GF-D8 (cell line): ENCODE results near the gene TCN2.
"Not testable (repeated sequence)": the region's sequence is repeated elsewhere in the genome, so short reads cannot be mapped to it uniquely, and the experiment has no call there.

Experiments used
- DNase-seq: peaks from one replicate; lab custom pipeline; 2025; lab: John Stamatoyannopoulos, UW

The TCN2 gene

DNA sequence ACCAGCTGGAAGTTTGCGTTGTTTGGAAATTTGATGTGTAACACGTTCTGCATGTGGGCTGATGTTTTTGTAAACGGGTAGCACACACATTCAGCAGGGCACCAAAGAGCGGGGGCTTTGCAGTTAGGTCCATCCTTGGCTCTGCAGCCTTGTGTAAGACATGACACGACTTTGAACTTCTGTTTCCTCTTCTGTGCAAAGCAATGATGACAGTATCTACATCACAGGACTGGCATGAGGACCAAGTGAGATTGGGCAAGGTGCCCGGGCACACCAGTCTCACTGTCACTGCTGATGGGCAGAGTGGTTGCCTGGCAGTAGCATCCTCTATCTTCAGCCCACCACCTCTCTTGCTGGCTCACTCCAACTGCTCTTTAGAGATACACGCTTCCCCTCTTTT lies 3.3 kb downstream of the TCN2 start:
- DNase-seq: peak; percentile 22

DNA sequence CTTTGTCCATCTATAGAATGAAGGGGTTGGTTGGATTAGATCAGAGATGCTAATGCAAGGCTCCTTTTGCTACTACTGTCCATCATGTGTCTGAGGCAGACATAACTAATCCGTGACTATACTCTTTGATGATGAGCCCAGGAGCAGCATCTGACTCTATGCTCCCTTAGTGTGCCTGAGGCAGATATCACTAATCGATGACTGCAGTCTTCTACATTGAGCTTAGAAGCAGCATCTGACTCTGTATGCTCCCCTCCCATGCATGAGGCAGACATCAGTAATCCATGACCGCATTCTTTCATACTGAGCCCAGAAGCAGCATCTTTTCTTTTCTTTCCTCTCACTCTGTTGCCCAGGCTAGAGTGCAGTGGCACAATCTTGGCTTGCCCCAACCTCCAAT lies 4.2 kb downstream of the TCN2 start:
- DNase-seq: no peak

DNA sequence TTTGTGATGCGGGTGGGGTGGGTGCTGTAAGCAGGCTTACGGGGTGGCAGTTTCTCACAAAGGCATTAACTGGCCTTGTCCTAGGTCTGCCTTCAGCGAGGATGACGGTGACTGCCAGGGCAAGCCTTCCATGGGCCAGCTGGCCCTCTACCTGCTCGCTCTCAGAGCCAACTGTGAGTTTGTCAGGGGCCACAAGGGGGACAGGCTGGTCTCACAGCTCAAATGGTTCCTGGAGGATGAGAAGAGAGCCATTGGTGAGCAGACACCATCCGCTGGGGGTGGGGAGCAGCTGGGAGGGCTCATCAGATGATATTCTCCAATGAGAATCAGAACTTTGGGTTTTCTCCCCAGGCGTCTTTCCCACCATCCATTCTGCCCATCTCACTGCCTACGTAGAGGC lies 5.8 kb downstream of the TCN2 start:
- no peak for DNase-seq

DNA sequence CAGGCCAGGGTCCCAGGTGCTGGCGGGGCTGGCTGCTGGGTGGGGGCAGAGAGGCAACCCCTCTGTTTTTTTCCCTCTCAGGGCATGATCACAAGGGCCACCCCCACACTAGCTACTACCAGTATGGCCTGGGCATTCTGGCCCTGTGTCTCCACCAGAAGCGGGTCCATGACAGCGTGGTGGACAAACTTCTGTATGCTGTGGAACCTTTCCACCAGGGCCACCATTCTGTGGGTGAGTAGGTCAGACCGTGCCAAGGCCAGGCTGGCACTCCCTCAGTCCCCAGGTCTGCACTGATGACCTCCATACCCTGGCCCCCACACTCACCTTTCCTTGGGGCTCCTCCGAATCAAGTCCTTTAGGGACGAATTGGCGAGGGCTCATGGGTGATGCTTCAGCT lies 7.3 kb downstream of the TCN2 start:
- no peak for DNase-seq

DNA sequence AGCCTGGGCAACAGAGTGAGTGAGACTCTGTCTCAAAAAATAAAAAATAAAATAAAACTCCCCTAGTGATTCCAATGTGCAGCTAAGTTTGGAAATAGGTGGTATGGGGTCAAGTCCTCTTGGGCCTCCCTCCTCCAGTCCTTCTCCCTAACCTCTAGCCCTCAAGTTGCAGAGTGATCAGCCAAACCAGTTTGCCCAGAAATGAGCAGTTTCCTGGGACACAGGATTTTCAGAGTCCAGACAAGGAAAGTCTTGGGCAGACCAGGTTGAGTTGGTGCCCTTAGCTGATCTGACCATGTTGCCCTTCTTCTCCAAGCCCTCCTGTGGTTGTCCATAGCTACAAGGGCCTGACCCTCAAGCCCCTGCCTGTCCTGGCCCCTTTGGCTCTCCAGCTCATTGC lies 7.9 kb downstream of the TCN2 start:
- DNase-seq: no peak

DNA sequence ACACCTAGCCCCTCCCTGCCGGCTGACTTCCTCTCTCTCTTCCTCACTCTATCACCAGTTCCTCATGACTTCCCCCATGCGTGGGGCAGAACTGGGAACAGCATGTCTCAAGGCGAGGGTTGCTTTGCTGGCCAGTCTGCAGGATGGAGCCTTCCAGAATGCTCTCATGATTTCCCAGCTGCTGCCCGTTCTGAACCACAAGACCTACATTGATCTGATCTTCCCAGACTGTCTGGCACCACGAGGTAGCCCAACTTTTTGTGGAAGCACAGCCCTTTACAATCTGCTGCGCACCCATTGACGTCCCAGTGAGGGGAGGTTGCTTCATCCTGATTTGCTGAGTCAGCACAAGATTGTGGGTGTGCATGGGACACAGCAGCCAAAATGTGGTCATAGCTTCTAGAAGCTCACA lies 8.6 kb downstream of the TCN2 start:
- no peak for DNase-seq

DNA sequence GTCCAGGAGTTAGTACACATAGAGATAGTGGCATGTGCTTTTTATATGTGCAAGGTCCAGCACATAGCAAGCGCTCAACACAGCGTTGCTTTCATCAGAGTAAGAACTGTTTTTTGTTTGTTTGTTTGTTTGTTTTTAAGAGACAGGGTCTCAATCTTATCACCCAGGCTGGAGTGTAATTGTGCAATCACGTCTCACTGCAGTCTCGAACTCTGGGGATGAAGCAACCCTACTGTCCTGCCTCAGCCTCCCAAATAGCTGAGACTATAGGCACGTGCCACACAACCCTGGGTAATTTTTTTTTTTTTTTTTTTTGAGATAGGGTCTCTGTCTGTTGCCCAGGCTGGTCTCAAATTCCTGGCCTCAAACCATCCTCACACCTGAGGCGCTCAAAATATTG lies 10.8 kb downstream of the TCN2 start:
- no peak for DNase-seq

DNA sequence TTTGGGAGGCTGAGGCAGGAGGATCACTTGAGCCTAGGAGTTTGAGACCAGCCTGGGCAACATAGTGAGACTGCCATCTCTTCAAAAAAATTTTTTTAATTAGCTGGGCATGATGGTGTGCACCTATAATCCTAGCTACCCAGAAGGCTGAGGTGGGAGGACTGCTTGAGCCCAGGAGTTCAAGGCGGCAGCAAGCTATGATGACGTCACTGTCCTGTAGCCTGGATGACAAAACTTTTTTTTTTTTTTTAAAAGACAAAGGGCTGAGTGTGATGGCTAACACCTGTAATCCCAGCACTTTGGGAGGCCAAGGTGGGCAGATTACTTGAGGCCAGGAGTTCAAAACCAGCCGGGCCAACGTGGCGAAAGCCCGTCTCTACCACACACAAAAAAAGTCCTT lies 12.9 kb downstream of the TCN2 start:
- DNase-seq: not testable (repeated sequence)

DNA sequence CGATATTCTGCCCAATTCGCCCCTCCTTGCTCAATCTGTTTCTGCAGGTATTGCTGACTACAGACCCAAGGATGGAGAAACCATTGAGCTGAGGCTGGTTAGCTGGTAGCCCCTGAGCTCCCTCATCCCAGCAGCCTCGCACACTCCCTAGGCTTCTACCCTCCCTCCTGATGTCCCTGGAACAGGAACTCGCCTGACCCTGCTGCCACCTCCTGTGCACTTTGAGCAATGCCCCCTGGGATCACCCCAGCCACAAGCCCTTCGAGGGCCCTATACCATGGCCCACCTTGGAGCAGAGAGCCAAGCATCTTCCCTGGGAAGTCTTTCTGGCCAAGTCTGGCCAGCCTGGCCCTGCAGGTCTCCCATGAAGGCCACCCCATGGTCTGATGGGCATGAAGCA lies 19.4 kb downstream of the TCN2 start:
- DNase-seq: no peak

DNA sequence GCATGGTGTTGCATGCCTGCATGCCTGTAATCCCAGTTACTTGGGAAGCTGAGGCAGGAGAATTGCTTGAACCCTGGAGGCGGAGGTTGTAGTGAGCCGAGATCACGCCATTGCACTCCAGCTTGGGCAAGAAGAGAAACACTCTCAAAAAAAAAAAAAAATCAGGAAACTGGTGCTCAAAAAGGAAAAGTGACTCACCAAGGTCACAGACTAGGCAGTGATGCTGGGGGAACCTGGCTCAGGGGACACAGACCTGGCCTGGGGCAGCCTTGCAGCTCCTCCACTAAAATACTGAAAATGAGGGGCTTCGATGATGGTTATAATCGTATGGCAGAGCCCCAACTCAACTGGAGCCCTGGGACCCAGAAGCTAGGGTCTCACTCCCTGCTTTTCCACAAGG lies 20.5 kb downstream of the TCN2 start:
- DNase-seq: no peak

DNA sequence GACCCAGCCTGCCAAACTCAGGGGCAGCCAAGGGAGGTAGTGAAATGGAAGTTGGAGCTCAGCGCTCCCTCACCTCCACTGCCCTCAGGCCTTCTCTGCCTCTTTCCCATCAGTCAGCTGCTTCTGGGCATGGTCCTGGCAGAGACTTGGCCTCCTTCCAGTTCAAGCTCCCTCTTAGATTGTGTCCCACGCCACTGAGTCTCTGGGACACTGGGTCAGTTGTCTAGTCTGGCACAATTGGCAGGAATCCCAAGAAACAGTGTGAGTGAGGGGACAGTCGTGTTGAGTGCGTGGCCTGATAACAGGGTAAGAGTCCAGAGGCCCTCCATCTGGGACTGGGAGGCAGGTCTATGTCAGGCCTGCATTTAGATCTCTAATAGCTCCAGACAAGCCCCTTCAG lies 21.5 kb downstream of the TCN2 start:
- DNase-seq: no peak

DNA sequence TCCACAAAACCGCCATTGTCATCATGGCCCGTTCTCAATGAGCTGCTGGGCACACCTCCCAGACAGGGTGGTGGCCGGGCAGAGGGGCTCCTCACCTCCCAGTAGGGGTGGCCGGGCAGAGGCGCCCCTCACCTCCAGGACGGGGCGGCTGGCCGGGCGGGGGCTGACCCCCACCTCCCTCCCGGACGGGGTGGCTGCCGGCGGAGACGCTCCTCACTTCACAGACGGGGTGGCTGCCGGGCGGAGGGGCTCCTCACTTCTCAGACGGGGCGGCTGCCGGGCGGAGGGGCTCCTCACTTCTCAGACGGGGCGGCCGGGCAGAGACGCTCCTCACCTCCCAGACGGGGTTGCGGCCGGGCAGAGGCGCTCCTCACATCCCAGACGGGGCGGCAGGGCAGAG lies 24.5 kb downstream of the TCN2 start:
- DNase-seq: not testable (repeated sequence)

DNA sequence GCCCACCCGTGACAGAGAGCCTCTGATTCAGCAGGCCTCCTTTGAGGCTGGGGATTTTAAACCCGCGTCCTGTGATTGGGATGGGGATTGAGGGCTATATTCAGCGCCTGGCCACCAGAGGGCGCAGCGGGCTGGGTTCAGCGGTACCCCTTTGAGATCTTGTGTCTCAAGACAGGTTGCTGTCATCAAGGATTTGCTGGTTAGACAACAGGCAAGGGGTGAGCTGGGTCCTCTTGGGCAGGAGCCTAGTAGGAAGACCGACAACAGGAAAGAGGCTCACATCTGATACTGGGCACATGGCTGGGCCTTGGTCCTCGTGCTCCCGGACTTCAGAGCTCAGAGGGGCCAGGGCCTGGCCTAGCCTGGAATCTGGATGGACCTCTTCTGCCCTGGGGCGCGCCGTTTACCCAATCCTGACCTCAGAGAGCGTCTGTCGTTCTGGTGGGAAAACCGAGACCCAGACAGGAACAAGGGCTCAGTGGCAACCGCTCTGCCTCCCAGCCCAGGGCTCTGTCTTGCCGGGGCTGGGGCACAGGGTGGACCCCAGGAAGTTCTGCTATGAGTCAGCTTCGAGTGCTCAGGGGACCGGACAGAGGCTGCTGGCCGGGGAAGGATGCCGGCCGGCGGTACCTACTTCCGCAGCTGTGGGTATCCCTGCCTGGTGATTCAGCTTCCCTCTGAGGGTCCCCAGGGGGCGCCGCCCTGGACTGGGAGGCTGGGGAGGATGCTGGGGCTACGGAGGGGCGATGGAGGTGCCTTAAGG lies 27.7 kb downstream of the TCN2 start:
- peak; percentile 34 for DNase-seq

DNA sequence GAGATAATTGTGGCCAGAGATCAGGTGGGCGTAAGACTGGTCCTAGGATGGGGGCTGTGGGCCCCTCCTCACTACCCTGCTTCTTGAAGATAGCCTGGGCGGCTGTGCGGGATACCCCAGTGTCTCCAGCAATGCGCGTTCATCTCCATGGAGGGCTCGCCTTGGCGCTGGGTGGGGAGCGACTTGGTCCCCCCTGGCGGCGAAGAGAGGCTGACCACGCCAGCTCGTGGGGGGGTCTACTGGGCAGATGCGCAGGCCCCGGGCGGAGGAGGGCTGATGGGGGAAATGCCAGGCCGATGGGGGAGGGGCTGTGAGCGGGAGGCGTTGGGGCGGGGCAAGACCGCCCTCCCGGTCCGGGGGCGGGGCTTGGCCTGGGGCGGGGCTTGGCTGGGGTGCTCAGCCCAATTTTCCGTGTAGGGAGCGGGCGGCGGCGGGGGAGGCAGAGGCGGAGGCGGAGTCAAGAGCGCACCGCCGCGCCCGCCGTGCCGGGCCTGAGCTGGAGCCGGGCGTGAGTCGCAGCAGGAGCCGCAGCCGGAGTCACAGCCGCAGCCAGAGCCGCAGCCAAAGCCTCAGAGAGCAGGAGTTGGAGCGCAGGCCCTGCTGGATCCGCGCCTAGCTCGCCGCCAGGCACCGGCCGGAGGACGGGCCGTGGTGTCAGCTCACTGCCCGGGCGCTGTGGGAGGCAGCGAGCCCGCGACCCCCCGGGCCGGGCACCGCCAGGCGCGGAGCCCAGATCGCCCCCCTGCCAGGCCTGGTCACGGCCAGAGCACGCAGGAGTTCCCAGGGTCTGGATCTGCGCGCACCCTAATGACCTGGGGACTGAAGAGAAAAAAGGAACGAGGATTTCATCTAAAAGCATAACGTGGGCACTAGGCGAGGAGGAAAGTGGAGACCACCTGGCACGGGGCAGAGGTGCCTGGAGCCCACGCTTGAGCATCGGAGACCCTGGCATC lies 28.6 kb downstream of the TCN2 start, which contains the start of gene SLC35E4:
Gene SLC35E4, plus strand, starts transcription at position 509 of the 953 bp plus-strand sequence. CDS start 670 bp downstream, outside the sequence.
- peak; percentile 19 for DNase-seq

DNA sequence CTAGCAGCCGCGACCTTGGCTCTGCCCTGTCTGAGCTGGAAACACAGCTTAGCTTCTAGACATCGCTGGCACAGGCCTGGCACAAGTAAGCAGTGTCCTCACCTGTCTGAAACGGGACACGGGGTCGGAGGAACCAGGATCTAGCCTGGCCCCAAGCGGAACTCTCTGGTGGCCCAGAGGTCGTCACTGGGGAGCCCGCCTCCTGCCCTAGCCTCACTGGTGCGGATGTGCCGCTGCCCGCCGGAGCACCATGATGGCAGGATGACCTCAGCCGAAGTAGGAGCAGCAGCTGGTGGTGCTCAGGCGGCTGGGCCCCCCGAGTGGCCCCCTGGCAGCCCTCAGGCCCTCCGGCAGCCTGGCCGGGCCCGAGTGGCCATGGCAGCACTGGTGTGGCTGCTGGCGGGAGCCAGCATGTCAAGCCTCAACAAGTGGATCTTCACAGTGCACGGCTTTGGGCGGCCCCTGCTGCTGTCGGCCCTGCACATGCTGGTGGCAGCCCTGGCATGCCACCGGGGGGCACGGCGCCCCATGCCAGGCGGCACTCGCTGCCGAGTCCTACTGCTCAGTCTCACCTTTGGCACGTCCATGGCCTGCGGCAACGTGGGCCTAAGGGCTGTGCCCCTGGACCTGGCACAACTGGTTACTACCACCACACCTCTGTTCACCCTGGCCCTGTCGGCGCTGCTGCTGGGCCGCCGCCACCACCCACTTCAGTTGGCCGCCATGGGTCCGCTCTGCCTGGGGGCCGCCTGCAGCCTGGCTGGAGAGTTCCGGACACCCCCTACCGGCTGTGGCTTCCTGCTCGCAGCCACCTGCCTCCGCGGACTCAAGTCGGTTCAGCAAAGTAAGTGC lies 29.5 kb downstream of the TCN2 start:
- no peak for DNase-seq

DNA sequence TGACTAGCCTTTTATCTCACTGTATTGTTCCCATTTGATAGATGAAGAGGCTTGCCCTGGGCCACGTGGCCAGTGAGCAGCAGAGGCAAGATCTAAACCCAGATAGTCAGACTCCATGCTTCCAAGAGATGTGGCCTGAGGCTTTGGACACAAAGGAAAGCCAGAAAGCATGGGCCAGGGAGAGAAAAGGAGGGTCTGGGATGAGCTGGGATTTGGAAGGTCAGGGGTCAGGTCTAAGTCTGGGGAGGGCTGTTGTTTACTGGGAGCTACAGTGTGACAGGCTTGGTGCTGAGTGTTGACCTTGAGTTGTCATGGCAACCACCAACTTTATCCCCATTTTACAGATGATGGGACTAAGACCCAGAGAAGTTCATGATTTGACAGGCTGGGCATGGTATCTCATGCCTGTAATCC lies 30.7 kb downstream of the TCN2 start:
- DNase-seq: no peak

DNA sequence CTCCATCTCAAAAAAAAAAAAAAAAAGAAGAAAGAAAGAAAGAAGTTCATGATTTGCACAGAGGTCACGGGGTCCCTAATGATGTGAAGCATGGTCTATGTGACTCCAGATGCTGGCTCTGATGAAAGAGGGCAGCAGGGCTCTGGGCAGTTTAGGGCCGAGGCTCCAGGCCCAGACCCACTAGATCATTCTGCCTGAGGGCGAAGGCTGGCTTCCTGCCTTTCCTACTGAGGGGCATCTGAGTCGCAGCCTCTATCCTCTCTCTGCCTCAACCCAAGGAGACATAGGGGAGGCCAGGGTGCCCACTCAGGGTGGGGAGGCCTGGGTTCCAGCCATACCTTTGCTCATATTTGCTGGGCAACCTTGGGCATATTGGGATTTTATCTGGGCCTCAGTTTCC lies 33.4 kb downstream of the TCN2 start:
- DNase-seq: no peak

DNA sequence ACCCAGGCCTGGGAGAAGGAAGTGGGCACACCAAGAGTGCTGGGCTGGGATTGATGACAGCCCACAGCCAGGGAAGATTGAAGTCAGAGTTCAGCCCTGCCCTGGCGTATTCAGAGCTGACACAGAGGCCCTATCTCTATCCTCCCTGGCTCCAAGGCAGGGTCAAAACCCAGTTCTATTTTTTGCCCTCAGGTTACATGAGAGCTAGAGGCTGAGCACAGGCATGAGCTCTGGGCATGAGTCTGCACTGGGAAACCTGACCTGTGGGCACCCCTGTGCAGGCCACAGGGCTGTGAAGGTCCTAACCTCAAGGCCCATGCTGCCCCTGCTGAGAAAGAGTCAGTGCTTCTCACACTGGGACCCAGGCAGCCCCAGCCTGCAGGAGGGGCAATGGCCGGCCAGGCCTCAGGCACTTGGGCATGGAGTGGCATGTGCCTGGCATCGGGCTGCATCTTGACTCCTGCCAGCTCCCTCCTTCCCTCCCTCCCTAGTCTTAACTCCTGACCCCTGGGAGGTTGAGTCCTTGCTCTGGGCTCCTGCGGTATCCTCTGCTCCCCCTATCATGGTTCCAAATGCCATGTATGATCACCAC lies 34.0 kb downstream of the TCN2 start:
- no peak for DNase-seq

DNA sequence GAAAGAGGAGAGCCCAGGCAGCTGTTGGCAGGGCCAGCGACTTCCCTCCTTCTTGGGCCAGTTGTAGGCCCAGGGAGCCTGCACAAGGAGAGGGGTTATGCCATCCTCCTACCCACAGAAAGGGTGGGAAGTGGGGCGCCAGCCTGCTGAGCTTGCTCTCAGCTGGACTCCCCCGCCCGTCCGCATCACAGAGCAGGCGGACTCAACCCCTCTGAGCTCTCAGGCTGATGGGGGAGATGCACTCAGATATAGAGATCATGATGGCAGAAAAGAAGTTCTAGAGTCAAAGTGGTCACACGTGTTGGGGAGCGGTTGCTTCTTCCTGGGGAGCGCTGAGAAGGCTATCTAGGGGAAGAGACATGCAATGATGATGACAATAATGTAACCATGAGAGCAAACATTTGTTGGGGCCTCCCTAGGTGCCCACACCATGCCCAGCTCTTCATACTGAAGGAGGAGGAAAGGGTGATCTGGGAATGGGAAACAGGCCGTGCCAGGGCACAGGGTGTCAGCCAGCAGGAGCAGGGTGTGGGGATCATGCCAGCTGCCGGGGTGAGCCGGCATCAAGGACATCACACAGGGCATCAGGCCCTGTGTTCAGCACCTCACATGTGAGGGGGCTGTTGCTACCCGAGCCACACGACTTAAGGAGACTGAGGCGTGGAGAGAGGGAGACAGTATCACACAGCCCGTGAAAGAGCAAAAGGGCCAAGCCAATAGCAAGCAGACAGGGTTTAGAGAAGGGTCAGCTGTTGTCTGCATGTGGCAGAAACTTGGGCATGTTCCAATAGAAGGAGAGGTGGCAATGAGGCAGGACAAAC lies 36.3 kb downstream of the TCN2 start:
- DNase-seq: no peak

DNA sequence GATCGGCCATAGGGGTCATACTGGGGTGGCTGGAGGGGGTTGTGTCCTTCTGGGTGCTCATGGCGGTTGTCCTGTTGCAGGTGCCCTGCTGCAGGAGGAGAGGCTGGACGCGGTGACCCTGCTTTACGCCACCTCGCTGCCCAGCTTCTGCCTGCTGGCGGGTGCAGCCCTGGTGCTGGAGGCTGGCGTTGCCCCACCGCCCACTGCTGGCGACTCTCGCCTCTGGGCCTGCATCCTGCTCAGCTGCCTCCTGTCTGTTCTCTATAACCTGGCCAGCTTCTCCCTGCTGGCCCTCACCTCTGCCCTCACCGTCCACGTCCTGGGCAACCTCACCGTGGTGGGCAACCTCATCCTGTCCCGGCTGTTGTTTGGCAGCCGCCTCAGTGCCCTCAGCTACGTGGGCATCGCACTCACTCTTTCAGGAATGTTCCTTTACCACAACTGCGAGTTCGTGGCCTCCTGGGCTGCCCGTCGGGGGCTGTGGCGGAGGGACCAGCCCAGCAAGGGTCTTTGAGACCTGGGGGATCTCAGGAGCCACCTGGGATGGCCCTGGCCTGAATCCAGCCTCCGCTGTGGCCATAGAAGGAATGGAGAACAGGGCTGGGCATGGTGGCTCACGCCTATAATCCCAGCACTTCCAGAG lies 39.7 kb downstream of the TCN2 start:
- DNase-seq: no peak
